IPS-11a (cell line): ENCODE results near the gene PTPN13.
"Not testable (repeated sequence)": the region's sequence is repeated elsewhere in the genome, so short reads cannot be mapped to it uniquely, and the experiment has no call there.

ENCODE experiments used
- H3K4me3 ChIP-seq: one replicate; pipeline ENCODE4 v1.5.1; 2013; ENCODE audit warnings: low read depth, low read length, control low read depth

Gene PTPN13

DNA sequence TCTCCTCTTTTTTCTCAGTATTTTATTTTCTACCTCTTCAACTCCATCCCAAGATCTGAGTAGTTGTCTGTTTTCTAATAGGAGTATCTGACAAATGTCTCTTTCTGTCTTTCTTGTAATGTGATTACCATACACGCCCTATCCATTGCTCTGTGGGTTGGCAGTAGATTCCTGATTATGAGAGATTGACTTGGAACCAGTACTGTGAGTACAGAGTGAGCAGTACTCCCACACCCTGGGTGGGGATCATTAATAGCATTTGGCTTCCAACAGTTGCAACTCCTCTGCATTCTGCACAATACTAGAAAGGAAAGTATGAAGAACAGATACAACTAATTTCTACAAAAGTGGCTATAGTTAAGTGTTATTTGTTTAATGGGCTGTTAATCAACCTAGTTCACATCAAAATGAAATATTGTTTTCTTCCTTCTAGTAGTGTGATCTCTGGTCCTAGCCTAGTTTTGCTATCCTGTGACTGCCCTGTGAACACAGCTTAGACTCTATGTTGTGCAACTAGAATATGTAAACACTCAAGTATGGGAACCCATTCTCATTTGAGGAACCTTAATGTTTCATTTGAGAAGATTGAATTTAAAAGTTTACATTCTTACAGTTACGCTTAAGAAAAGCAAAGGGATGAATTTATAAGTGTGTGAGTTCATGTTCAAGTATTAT, 112.9 kb downstream of the PTPN13 start:
- no peak overlapping the region for H3K4me3 ChIP-seq

- H3K4me3 ChIP-seq: no peak overlapping the region
Observed at GRCh38 chr4:86717651-86718050, 123.5 kb downstream of the PTPN13 start.

GRCh38 chr4:86718152-86718551, 124.0 kb downstream of the PTPN13 start:
- no peak overlapping the region for H3K4me3 ChIP-seq

GRCh38 chr4:86719149-86719548, 125.0 kb downstream of the PTPN13 start:
- H3K4me3 ChIP-seq: not testable (repeated sequence)

- H3K4me3 ChIP-seq: no peak overlapping the region
Observed at GRCh38 chr4:86720508-86721068, 126.5 kb downstream of the PTPN13 start.

GRCh38 chr4:86721412-86721811, 127.3 kb downstream of the PTPN13 start:
- no peak overlapping the region for H3K4me3 ChIP-seq

DNA sequence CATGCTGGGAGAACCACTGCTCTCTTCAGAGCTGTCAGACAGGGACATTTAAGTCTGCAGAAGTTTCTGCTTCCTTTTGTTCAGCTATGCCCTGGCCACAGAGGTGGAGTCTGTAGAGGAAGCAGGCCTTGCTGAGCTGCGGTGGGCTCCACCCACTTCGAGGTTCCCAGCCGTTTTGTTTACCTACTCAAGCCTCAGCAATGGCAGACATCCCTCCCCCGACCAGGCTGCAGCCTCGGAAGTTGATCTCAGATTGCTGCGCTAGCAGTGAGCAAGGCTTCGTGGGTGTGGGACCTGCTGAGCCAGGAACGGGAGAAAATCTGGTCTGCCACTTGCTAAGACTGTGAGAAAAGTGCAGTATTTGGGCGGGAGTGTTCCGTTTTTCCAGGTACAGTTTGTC, 136.2 kb downstream of the PTPN13 start:
- no peak overlapping the region for H3K4me3 ChIP-seq

DNA sequence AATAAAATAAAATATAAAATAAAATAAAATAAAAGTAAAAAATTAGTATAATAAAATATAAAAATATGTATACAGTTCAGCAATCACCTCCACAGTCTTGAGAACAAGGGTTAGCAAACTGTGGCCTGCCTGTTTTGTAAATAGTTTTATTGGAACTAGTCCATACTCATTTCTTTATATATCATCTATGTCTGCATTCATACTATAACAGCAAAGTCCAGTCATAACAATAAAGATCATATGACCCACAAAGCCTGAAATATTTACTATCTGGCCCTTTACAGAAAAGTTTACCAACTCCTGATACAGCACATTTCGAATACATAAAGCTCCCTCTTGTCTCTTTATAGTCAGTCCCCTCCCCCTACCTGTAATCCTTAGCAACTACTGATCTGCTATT, 143.1 kb downstream of the PTPN13 start:
- H3K4me3 ChIP-seq: no peak overlapping the region

DNA sequence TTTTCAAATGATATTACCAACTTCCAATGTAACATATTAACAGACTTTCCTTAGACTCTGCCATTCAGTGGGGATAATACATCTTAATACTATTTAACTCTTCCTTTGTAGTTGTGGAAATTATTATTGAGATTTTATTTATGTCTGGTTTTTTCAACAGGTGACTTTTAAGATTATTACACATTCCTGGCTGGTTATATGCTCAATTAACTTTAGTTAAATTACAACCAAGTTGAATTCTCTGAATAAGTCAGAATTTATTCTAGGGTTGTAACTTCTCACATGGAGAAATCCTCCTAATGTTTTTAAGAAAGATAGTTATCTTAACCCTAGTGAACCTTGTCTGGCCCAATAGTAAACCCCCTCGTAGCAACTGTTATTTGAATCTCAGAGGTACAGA, 147.7 kb downstream of the PTPN13 start:
- no peak overlapping the region for H3K4me3 ChIP-seq

GRCh38 chr4:86744570-86744969, 150.5 kb downstream of the PTPN13 start:
- no peak overlapping the region for H3K4me3 ChIP-seq

GRCh38 chr4:86749121-86749520, 155.0 kb downstream of the PTPN13 start:
- no peak overlapping the region for H3K4me3 ChIP-seq

DNA sequence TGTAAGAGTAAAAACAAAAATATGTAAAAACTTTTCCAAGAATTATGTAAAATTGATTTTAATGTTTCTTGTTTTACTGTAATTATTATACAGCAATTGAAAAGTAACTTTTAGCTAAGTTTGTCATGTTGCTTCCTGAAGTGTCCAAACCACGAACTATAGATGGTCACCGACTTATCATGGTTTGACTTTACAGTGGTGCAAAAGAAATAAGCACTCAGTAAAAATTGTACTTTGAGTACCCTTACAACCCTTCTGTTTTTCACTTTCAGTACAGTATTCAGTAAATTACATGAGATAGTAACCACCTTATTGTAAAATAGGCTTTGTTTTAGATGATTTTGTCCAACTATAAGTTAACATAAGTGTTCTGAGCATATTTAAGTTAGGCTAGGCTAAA, 161.3 kb downstream of the PTPN13 start:
- H3K4me3 ChIP-seq: no peak overlapping the region

DNA sequence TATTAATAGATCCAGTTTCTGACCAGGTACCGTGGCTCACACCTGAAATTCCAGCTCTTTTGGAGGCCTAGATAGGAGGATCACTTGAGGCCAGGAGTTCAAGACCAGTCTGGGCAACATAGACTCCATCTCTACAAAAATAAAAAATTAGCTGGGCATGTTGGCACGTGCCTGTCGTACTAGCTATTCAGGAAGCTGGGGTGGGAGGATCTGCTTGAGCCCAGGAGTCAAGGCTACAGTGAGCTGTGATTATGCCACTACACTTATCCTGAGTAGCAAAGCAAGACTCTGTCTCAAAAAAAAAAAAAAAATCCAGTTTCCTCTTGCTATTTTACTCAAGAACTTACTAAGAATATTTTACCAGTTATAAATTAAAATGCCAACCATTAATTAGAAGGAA, 163.4 kb downstream of the PTPN13 start:
- no peak overlapping the region for H3K4me3 ChIP-seq

DNA sequence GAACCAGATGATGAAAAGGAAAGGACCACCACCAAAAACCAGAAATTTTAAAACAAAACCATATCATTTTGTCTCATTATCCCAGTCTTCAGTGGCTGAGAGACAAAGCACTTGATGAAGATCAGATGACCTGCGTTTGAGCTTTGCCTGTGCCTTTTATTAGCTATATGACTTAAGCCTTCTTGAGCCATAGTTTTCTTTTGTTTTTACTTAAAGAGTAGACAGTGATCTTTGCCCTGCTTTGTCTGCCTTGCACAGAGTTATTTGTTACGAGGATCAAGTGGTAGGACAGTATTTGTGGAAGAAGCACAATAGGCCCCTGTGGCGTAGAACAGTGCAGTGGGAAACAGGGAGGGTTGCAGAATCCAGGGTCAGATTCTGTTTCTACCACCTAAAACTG, 165.2 kb downstream of the PTPN13 start:
- no peak overlapping the region for H3K4me3 ChIP-seq

GRCh38 chr4:86762649-86763048, 168.5 kb downstream of the PTPN13 start:
- H3K4me3 ChIP-seq: no peak overlapping the region

DNA sequence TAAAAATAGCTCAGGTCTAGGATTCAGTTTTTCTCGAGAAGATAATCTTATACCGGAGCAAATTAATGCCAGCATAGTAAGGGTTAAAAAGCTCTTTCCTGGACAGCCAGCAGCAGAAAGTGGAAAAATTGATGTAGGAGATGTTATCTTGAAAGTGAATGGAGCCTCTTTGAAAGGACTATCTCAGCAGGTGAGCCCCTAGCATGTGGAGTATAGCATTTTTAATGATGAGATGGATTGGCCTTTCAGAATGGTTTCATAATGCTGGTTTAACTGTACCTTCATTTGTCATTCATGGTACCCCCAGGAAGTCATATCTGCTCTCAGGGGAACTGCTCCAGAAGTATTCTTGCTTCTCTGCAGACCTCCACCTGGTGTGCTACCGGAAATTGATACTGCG, 175.7 kb downstream of the PTPN13 start:
- no peak overlapping the region for H3K4me3 ChIP-seq

GRCh38 chr4:86771141-86771540, 177.0 kb downstream of the PTPN13 start:
- no peak overlapping the region for H3K4me3 ChIP-seq

- H3K4me3 ChIP-seq: no peak overlapping the region
Observed at GRCh38 chr4:86775061-86775460, 180.9 kb downstream of the PTPN13 start.

GRCh38 chr4:86778175-86778574, 184.1 kb downstream of the PTPN13 start:
- no peak overlapping the region for H3K4me3 ChIP-seq

DNA sequence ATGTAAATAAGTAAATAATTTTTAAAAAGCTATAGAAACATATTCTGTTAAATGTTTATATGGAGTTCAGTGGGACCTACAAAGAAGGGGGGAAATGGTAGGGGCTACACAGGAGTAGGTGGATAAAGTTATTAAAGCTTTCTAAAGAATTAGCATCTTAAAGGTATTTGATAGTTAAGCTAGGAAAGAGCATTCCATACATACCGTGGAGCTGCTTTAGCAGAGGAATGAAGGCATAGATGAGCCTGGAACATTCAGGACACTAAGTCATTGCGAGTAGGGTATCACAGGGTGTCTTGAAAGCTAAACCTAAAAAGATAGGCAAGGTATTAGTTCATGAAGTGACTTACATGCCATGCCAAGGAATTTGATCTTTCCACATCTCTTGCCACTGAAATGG, 194.7 kb downstream of the PTPN13 start:
- H3K4me3 ChIP-seq: no peak overlapping the region

GRCh38 chr4:86791126-86791525, 197.0 kb downstream of the PTPN13 start:
- H3K4me3 ChIP-seq: no peak overlapping the region

- no peak overlapping the region for H3K4me3 ChIP-seq
Observed at GRCh38 chr4:86809809-86810208, 215.7 kb downstream of the PTPN13 start.

DNA sequence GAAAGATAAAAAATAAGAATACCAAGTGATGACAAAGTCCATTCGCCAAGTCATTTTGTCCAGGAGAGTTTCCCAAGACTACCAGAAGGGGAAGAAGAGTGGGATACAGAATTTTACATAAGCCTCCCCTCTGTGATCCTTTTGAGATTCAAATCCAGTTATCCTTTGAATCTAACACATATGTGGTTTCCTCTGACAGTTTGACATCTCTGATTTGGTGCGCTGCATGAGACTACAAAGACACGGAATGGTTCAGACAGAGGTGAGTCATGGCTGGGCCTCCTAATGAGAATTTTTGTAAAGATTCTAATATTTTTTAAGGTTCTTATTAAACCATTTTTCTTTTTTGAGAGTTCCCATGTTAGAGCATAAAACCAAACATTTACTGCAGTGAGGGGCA, 216.7 kb downstream of the PTPN13 start:
- no peak overlapping the region for H3K4me3 ChIP-seq
